ENCODE measurements around the gene ANKRD53. TPM values are rescaled to one million over a fixed set of nuclear protein-coding genes. Genes with fewer than 3 reads are reported as not detected.
"Not testable (repeated sequence)": the region's sequence is repeated elsewhere in the genome, so short reads cannot be mapped to it uniquely, and the experiment has no call there.

Gene ANKRD53
- total RNA-seq, 1 donor from 2014 or later: 0.54 TPM

DNA sequence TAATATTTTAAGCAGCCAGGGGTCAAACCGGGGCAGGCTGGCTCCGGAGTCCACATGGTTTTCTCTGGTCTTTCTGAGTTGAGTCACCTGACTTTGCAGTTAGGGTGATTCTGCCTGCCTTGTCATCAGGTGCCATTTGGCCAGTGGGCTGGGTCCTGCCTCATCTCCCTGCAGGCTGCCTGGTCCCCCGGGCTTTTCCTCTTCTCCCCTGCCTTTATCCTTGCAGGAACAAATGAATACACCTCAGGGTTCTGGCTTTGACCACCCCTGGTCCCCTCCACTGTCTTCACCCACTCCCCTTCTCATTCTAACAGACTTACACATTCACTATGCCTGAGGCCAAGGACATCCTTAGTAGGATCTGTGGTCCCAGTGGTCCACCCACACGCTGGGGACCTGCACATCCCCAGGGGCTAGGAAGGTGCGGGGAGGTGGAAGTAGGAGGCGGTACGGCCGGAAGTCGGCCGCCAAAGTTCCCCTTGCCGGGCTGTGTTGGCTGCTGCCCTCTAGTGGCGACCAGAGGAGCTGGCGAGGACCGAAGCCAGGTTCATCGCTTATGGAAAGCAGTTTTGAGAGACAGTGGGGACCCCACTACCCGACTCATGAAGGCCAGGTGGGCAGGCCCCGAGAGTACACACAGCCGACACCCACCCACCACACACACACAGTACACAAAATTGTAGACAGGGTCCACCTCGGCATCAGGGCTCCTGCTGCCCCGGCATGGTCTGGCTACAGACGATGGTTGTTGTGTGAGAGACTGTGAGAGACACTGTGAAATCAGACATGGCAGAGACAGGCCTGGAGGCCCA is 22.6 kb downstream of the ANKRD53 start:
- DNase-seq (ENCODE audit: missing footprints): peak; percentile 90
- intact Hi-C loops (cut with DNase I): loop anchor here (5.0 kb wide), 1 partner anchor 34 kb away; no protein-coding TSS in a partner anchor
- ATAC-seq: peak; percentile 80

- no peak for DNase-seq (ENCODE audit: missing footprints)
- intact Hi-C loops (cut with DNase I): loop anchor here (5.0 kb wide), 1 partner anchor 34 kb away; no protein-coding TSS in a partner anchor
- no peak for ATAC-seq
Measured at GRCh38 chr2:71001592-71001927, 23.1 kb downstream of the ANKRD53 start.

GRCh38 chr2:71001981-71002570 is 23.6 kb downstream of the ANKRD53 start:
- no peak for ATAC-seq
- intact Hi-C loops (cut with DNase I): loop anchor here (5.0 kb wide), 1 partner anchor 35 kb away; no protein-coding TSS in a partner anchor
- no peak for DNase-seq (ENCODE audit: missing footprints)

GRCh38 chr2:71003396-71003795 is 25.0 kb downstream of the ANKRD53 start:
- no peak for DNase-seq (ENCODE audit: missing footprints)
- intact Hi-C loops (cut with DNase I): loop anchor here (5.0 kb wide), 1 partner anchor 36 kb away; no protein-coding TSS in a partner anchor
- ATAC-seq: no peak

DNA sequence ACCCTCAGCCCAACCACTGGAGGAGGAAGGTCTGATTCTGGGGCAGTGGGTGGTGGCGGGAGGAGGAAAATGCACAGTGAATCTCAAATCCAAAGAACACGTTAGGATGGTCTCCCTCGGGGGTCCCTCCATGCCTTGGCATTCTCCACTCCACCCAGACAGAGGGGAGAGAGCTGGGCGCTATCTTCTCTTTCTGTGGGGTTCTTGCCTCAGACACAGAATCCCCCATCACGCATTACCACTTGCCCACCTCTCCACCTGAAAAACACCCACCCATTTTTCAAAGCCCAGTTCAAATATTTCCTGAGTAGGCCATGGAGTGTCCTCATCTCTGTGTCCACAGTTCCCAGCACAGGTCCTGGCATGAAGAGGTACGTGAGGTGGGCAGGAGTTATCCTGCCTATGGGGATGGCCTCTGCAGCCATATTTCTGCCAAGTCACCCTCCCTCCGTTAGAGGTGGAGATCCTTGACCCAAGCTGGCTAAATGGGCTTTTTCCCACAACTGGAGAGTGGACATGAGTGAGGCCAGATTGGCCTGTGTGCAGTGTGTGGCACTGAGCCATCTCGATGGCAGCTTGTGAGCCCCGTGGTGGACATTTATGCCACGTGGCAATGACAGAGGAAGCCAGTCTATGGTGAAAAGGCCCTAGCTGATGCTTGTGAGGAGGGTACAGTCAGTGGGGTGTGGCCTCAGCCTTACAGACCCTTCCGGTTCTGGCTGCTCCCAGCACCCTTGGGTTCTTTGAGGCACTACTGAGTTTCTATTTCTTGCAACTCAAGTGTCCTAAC is 25.7 kb downstream of the ANKRD53 start:
- DNase-seq (ENCODE audit: missing footprints): no peak
- intact Hi-C loops (cut with DNase I): loop anchor here (5.0 kb wide), 1 partner anchor 37 kb away; no protein-coding TSS in a partner anchor
- no peak for ATAC-seq

DNA sequence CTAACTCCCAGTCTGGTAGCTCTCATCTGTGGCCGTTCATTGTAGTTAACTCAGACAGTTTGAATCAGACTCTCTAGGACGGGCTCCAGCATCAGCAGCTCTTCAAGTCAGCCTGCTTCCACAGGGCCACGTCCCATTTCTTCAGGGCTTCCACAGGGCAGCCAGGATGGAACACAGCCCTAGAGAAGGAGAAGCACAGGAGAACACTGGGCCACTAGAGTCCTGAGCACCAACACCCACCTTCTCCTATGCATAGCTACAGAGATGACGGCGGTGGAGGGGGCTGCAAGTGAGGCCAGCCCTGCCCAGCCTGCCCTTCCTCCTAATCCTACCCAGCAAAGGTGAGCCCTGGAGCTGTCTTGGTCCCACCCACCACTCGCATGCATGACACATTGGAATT is 26.4 kb downstream of the ANKRD53 start:
- intact Hi-C loops (cut with DNase I): loop anchor here (5.0 kb wide), 1 partner anchor 38 kb away; no protein-coding TSS in a partner anchor
- ATAC-seq: no peak
- no peak for DNase-seq (ENCODE audit: missing footprints)

- DNase-seq (ENCODE audit: missing footprints) (no peak), ATAC-seq (no peak)
Measured at GRCh38 chr2:71005271-71006202, 27.1 kb downstream of the ANKRD53 start.

DNA sequence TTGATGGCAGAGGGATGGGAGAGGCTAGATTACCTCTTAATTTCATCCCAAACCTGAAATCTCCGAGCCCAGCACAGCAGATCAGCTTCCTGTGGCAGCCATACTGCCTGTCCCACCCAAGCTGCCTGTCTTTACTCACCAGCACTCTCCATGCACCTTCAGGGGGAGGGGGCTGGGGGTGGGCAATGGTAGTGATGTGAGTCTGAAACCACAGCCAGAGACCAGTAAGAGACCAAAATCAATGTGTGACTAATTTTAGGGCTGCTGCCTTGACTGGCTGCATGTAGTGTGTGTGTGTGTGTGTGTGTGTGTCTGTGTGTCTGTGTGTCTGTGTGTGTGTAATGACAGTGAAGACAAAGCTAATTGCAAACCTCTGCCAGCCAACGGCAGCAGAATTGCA is 27.9 kb downstream of the ANKRD53 start:
- no peak for DNase-seq (ENCODE audit: missing footprints)
- intact Hi-C loops (cut with DNase I): no loop called here
- ATAC-seq: no peak

More at GRCh38 chr2:71005271-71006202, 27.1 kb downstream of the ANKRD53 start:
- intact Hi-C loops (cut with DNase I): no loop called here

DNA sequence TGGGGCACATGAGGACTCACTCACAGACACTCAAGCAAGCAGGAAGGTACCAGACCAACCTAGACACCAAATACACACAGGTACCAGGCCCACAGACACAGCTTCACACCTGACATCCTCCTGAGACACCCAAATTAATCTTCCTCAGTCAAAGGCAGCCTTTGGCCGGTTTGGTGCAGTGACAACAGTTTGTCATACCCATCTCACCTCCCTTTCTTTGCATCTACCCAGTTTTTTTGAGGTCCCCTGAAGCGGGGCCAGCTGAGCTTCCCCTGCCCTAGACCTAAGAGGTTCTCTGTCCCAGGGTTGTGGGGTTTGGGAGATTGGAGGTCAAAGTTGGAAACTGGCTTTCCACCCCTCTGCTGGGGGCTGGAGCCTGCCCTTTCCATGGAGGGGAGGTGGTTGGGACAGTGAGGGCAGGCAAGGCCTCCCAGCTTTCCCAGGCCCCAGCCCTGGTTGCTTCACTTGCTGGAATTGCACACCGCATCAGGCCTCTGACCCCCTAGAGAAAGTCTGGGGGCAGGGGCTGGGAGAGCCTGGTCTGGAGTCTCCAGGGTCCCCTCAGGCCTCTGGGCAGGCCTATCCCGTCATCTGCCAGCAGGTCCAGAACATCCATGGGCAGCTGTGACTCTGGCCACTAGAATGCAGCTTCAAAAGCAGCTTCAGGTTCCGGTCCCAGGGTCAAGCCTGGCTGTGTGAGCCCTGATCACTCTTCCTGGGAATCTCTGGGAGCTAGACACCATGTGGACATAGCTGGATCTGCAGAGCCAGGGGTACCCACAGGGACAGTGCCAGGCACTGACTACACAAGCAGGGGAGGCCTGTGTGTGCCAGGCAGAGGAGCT is 28.7 kb downstream of the ANKRD53 start:
- intact Hi-C loops (cut with DNase I): no loop called here
- no peak for DNase-seq (ENCODE audit: missing footprints)
- peak; percentile 16 for ATAC-seq

DNA sequence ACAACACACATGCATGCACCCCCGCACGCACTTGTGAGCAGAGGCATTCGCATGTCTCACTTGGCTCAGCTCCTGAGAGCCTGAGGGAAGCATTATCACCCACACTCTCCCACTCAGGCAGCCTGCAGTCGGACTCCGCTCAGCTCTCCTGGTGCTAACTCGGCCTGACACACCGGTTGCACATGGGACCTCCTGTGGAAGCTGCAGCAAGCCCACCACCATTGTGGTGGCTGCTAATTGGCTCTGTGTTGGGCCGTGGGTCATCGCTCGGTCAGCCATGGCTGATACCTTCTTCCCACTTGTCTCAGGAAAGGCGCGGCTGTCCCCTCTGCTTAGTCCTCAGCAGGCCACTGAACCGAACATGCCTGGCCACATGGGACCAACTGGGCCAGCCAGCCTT is 29.9 kb downstream of the ANKRD53 start:
- DNase-seq (ENCODE audit: missing footprints) (no peak), ATAC-seq (no peak)
- intact Hi-C loops (cut with DNase I): no loop called here

GRCh38 chr2:71011786-71012185 is 33.4 kb downstream of the ANKRD53 start:
- ATAC-seq; DNase-seq (ENCODE audit: missing footprints); intact Hi-C loops (cut with DNase I): not testable (repeated sequence)

GRCh38 chr2:71018625-71019024 is 40.2 kb downstream of the ANKRD53 start:
- intact Hi-C loops (cut with DNase I): no loop called here
- DNase-seq (ENCODE audit: missing footprints) (no peak), ATAC-seq (no peak)

DNA sequence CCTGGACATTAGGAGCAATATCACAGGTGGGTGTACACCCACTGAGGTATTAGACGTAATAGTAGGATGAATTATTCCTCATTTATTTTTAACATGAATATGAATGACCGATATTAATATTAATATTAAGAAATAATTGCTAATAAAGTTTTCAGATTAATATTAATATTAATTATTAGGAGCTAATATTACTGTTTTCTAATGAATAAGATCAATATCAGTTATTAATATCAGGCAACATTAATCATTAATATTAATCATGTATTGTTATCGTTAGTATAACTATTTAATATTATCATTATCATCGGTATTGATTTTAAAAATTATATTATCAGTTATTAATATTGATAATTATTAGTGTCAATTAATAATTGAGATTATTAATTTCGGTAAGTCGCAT is 41.6 kb downstream of the ANKRD53 start:
- intact Hi-C loops (cut with DNase I); DNase-seq (ENCODE audit: missing footprints); ATAC-seq: not testable (repeated sequence)

GRCh38 chr2:71021394-71021793 is 43.0 kb downstream of the ANKRD53 start:
- ATAC-seq; DNase-seq (ENCODE audit: missing footprints); intact Hi-C loops (cut with DNase I): not testable (repeated sequence)

GRCh38 chr2:71023553-71024243 is 45.3 kb downstream of the ANKRD53 start:
- DNase-seq (ENCODE audit: missing footprints); intact Hi-C loops (cut with DNase I); ATAC-seq: not testable (repeated sequence)
